ENCODE measurements around the gene FAM81A.
"Not testable (repeated sequence)": the region's sequence is repeated elsewhere in the genome, so short reads cannot be mapped to it uniquely, and the experiment has no call there.

FAM81A gene

GRCh38 chr15:59406446-59406845 is 31.5 kb upstream of the FAM81A start:
- ATAC-seq (replicated peaks) = no peak
- DNase-seq = no peak
- Mint-ChIP-seq H3K27ac (no peak overlapping the region), H3K4me1 (ENCODE audit: low read depth in 2 of 2) (peaks cover 4 to 10% of the 10 kb centered on the region in 2 donors), H3K36me3 (ENCODE audit: insufficient read depth) (no peaks in the 10 kb centered on the region), H3K9me3 (no peaks in the 10 kb centered on the region), H3K27me3 (peaks cover 18 to 34% of the 10 kb centered on the region in 2 donors), H3K4me3 (no peak overlapping the region)

- DNase-seq (no peak), ATAC-seq (replicated peaks) (no peak)
- Mint-ChIP-seq H3K9me3 (no peaks in the 10 kb centered on the region), H3K27me3 (peaks cover 16 to 37% of the 10 kb centered on the region in 2 donors), H3K4me3 (no peak overlapping the region), H3K36me3 (ENCODE audit: insufficient read depth) (no peaks in the 10 kb centered on the region), H3K4me1 (ENCODE audit: low read depth in 2 of 2) (peaks cover 8 to 12% of the 10 kb centered on the region in 2 donors), H3K27ac (no peak overlapping the region)
Observed at GRCh38 chr15:59407946-59408345, 30.0 kb upstream of the FAM81A start.

- ATAC-seq (replicated peaks) (no peak), DNase-seq (no peak)
- Mint-ChIP-seq H3K27ac (peak overlapping the region; percentile 1 to 25), H3K36me3 (ENCODE audit: insufficient read depth) (no peaks in the 10 kb centered on the region), H3K4me3 (no peak overlapping the region), H3K27me3 (peaks cover 27 to 43% of the 10 kb centered on the region in 2 donors), H3K4me1 (ENCODE audit: low read depth in 2 of 2) (peaks cover 13 to 18% of the 10 kb centered on the region in 2 donors), H3K9me3 (no peaks in the 10 kb centered on the region)
Observed at GRCh38 chr15:59410391-59410896, 27.5 kb upstream of the FAM81A start.

- no peaks in the 10 kb centered on the region for H3K36me3 Mint-ChIP-seq (ENCODE audit: insufficient read depth)
- no peak overlapping the region for H3K4me3 Mint-ChIP-seq
- no peak for DNase-seq
- no peak overlapping the region for H3K27ac Mint-ChIP-seq
- no peak for ATAC-seq (replicated peaks)
- no peaks in the 10 kb centered on the region for H3K9me3 Mint-ChIP-seq
- peaks cover 15 to 30% of the 10 kb centered on the region in 2 donors for H3K27me3 Mint-ChIP-seq
- H3K4me1 Mint-ChIP-seq (ENCODE audit: low read depth in 2 of 2) = peaks cover 13 to 18% of the 10 kb centered on the region in 2 donors
Observed at GRCh38 chr15:59413577-59413976, 24.4 kb upstream of the FAM81A start.

GRCh38 chr15:59416816-59417215 is 21.2 kb upstream of the FAM81A start:
- no peak for ATAC-seq (replicated peaks)
- Mint-ChIP-seq H3K9me3 (no peaks in the 10 kb centered on the region), H3K4me1 (ENCODE audit: low read depth in 2 of 2) (peaks cover 12 to 15% of the 10 kb centered on the region in 2 donors), H3K36me3 (ENCODE audit: insufficient read depth) (no peaks in the 10 kb centered on the region), H3K27ac (no peak overlapping the region), H3K4me3 (no peak overlapping the region), H3K27me3 (peaks cover 15 to 30% of the 10 kb centered on the region in 2 donors)
- DNase-seq = no peak

- Mint-ChIP-seq H3K4me3 (no peak overlapping the region), H3K4me1 (ENCODE audit: low read depth in 2 of 2) (peaks cover 3 to 6% of the 10 kb centered on the region in 2 donors), H3K27ac (no peak overlapping the region), H3K9me3 (no peaks in the 10 kb centered on the region), H3K27me3 (peaks cover 9 to 23% of the 10 kb centered on the region in 2 donors), H3K36me3 (ENCODE audit: insufficient read depth) (no peaks in the 10 kb centered on the region)
- DNase-seq (no peak), ATAC-seq (replicated peaks) (no peak)
Observed at GRCh38 chr15:59419170-59419569, 18.8 kb upstream of the FAM81A start.

GRCh38 chr15:59420108-59420507 is 17.9 kb upstream of the FAM81A start:
- Mint-ChIP-seq H3K9me3 (no peaks in the 10 kb centered on the region), H3K4me1 (ENCODE audit: low read depth in 2 of 2) (peaks cover 3 to 6% of the 10 kb centered on the region in 2 donors), H3K36me3 (ENCODE audit: insufficient read depth) (no peaks in the 10 kb centered on the region), H3K27me3 (peaks cover 11 to 23% of the 10 kb centered on the region in 2 donors), H3K4me3 (no peak overlapping the region), H3K27ac (no peak overlapping the region)
- ATAC-seq (replicated peaks) (peak; percentile 83), DNase-seq (no peak)

GRCh38 chr15:59420986-59421618 is 16.9 kb upstream of the FAM81A start:
- Mint-ChIP-seq H3K27me3 (peaks cover 11 to 21% of the 10 kb centered on the region in 2 donors), H3K4me1 (ENCODE audit: low read depth in 2 of 2) (peaks cover 3 to 6% of the 10 kb centered on the region in 2 donors), H3K9me3 (no peaks in the 10 kb centered on the region), H3K27ac (no peak overlapping the region), H3K36me3 (ENCODE audit: insufficient read depth) (no peaks in the 10 kb centered on the region), H3K4me3 (no peak overlapping the region)
- DNase-seq (no peak), ATAC-seq (replicated peaks) (no peak)

GRCh38 chr15:59424616-59425015 is 13.4 kb upstream of the FAM81A start:
- ATAC-seq (replicated peaks) (no peak), DNase-seq (no peak)
- H3K36me3 Mint-ChIP-seq (ENCODE audit: insufficient read depth) = no peaks in the 10 kb centered on the region
- H3K27me3 Mint-ChIP-seq = peaks cover 17 to 26% of the 10 kb centered on the region in 2 donors
- no peak overlapping the region for H3K27ac Mint-ChIP-seq
- H3K4me3 Mint-ChIP-seq = no peak overlapping the region
- H3K9me3 Mint-ChIP-seq = no peaks in the 10 kb centered on the region
- peaks cover 0 to 6% of the 10 kb centered on the region in 2 donors for H3K4me1 Mint-ChIP-seq (ENCODE audit: low read depth in 2 of 2)

GRCh38 chr15:59428898-59429297 is 9.1 kb upstream of the FAM81A start:
- not testable (repeated sequence) for H3K27ac Mint-ChIP-seq; H3K36me3 Mint-ChIP-seq (ENCODE audit: insufficient read depth); H3K9me3 Mint-ChIP-seq; H3K4me3 Mint-ChIP-seq; ATAC-seq (replicated peaks); DNase-seq; H3K4me1 Mint-ChIP-seq (ENCODE audit: low read depth in 2 of 2)
- H3K27me3 Mint-ChIP-seq = peaks cover 33 to 57% of the 10 kb centered on the region in 2 donors

GRCh38 chr15:59432389-59432788 is 5.6 kb upstream of the FAM81A start:
- Mint-ChIP-seq H3K9me3 (no peaks in the 10 kb centered on the region), H3K27ac (no peak overlapping the region), H3K36me3 (ENCODE audit: insufficient read depth) (peaks cover 1% of the 10 kb centered on the region), H3K4me1 (ENCODE audit: low read depth in 2 of 2) (peaks cover 7% of the 10 kb centered on the region in 2 donors), H3K4me3 (no peak overlapping the region), H3K27me3 (peaks cover 52 to 74% of the 10 kb centered on the region in 2 donors)
- ATAC-seq (replicated peaks) (no peak), DNase-seq (no peak)

GRCh38 chr15:59434481-59434880 is 3.5 kb upstream of the FAM81A start:
- DNase-seq (no peak), ATAC-seq (replicated peaks) (no peak)
- Mint-ChIP-seq H3K4me3 (no peak overlapping the region), H3K9me3 (no peaks in the 10 kb centered on the region), H3K27me3 (peaks cover 53 to 76% of the 10 kb centered on the region in 2 donors), H3K4me1 (ENCODE audit: low read depth in 2 of 2) (peaks cover 10 to 14% of the 10 kb centered on the region in 2 donors), H3K36me3 (ENCODE audit: insufficient read depth) (peaks cover 5% of the 10 kb centered on the region), H3K27ac (no peak overlapping the region)

- Mint-ChIP-seq H3K4me3 (peak overlapping the region; percentile 79 to 80), H3K27ac (peak overlapping the region in 1 of 2 donors; percentile 45), H3K9me3 (no peaks in the 10 kb centered on the region), H3K36me3 (ENCODE audit: insufficient read depth) (peaks cover 5% of the 10 kb centered on the region), H3K4me1 (ENCODE audit: low read depth in 2 of 2) (peaks cover 10 to 16% of the 10 kb centered on the region in 2 donors), H3K27me3 (peaks cover 60 to 71% of the 10 kb centered on the region in 2 donors)
- no peak for ATAC-seq (replicated peaks)
- no peak for DNase-seq
Observed at GRCh38 chr15:59436774-59437141, 1.2 kb upstream of the FAM81A start.

GRCh38 chr15:59437142-59437816 is 707 bp upstream of the FAM81A start:
- DNase-seq (no peak), ATAC-seq (replicated peaks) (no peak)
- H3K4me1 Mint-ChIP-seq (ENCODE audit: low read depth in 2 of 2) = peaks cover 10 to 16% of the 10 kb centered on the region in 2 donors
- peak overlapping the region in 1 of 2 donors; percentile 45 for H3K27ac Mint-ChIP-seq
- no peaks in the 10 kb centered on the region for H3K9me3 Mint-ChIP-seq
- H3K4me3 Mint-ChIP-seq = peak overlapping the region; percentile 79 to 80
- H3K36me3 Mint-ChIP-seq (ENCODE audit: insufficient read depth) = peaks cover 5% of the 10 kb centered on the region
- peaks cover 58 to 68% of the 10 kb centered on the region in 2 donors for H3K27me3 Mint-ChIP-seq
